ENCODE measurements around the gene TRAPPC3. TPM values are rescaled to one million over a fixed set of nuclear protein-coding genes. Genes with fewer than 3 reads are reported as not detected.

TRAPPC3 gene
- total RNA-seq, 1 experiment from 2014 or later: 52.7 TPM

DNA sequence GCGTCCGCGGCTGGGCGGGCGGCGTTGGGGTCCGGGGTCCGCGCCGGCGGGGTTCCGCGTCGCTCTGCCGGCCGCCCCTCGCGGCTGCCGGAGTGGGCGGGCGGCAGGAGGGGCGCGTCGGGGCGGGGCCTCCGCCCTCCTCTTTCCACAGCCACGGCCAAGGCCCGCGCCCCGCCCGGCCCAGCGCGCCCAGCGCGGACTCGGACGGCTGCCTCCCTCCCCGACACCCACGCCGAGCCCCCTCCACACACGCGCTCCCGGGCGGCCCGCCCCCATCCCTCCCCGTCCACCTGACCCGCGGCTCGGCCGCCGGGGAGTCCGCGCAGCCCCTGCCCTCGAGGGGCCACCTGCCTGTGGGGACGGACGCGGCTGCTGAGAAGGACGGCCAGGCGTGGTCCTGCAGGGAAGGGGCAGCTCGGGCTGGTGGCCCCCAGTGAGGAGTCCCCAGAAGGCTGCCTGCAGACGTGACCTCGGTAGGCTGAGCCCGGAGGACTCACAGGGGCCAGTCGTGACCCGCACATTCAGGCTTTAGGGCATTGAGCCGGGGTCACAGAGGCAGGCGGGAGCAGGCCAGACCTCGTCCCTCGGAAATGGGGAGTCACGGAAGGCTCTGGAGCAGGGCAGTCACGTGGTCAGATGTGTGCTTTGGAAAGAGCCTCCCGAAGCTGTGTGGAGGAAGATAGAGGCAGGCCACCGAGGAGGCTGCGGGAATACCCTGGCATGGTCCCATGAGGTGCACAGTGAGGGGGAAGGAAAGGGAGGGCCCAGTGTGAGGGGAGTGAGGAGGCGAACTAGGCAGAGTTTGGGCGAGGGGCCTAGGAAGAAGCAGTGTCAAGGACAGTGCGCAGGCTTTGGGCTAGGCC lies 23.9 kb downstream of the TRAPPC3 start, which contains the start of gene COL8A2:
Gene COL8A2, minus strand, starts transcription at position 94 of the 863 bp plus-strand sequence. CDS start 24,980 bp downstream, outside the sequence.
- H2BK15ac ChIP-seq (ENCODE audit: low read depth, low read length): no peak within 1 kb of the TSS
- H3K4ac ChIP-seq (ENCODE audit: low read depth, low read length): no peak within 1 kb of the TSS
- Mint-ChIP-seq H3K27ac (no peak within 1 kb of the TSS), H3K4me3 (peak within 1 kb of the TSS; percentile 58 to 81), H3K36me3 (ENCODE audit: insufficient read depth in 1 of 3, low read depth in 3 of 3) (no peaks in the 10 kb centered on the region), H3K27me3 (ENCODE audit: low read depth) (peaks cover 46% of the 10 kb centered on the region), H3K4me1 (peaks cover 12 to 15% of the 10 kb centered on the region in 2 experiments), H3K9me3 (no peaks in the 10 kb centered on the region; a peak in 1 of 5 replicates)
- H3K23ac ChIP-seq (ENCODE audit: insufficient read length, low read depth, low read length): no peak within 1 kb of the TSS
- peaks cover 2% of the 10 kb centered on the region for H3K23me2 ChIP-seq (ENCODE audit: insufficient read length, low read depth, low read length, poor library complexity, severe bottlenecking)
- peaks cover 2% of the 10 kb centered on the region; the same call in 1 of the 2 replicates for H3K4me1 ChIP-seq (ENCODE audit: insufficient read depth, low read length)
- no peaks in the 10 kb centered on the region for H3K79me1 ChIP-seq (ENCODE audit: insufficient read depth, low read depth, low read length, poor library complexity, severe bottlenecking)
- TF ChIP-seq, protein P1, sequence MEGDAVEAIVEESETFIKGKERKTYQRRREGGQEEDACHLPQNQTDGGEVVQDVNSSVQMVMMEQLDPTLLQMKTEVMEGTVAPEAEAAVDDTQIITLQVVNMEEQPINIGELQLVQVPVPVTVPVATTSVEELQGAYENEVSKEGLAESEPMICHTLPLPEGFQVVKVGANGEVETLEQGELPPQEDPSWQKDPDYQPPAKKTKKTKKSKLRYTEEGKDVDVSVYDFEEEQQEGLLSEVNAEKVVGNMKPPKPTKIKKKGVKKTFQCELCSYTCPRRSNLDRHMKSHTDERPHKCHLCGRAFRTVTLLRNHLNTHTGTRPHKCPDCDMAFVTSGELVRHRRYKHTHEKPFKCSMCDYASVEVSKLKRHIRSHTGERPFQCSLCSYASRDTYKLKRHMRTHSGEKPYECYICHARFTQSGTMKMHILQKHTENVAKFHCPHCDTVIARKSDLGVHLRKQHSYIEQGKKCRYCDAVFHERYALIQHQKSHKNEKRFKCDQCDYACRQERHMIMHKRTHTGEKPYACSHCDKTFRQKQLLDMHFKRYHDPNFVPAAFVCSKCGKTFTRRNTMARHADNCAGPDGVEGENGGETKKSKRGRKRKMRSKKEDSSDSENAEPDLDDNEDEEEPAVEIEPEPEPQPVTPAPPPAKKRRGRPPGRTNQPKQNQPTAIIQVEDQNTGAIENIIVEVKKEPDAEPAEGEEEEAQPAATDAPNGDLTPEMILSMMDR (conservative IDR thresholded peaks at IDR 0.05): no peak
- H2BK12ac ChIP-seq (ENCODE audit: insufficient read length, low read depth, low read length): no peak within 1 kb of the TSS
- H3K4me2 ChIP-seq (ENCODE audit: insufficient read depth, insufficient read length, low read length): peak within 1 kb of the TSS; percentile 15
- peak; percentile 48 for DNase-seq
- no peak within 1 kb of the TSS for H4K8ac ChIP-seq (replicated peaks; ENCODE audit: insufficient read length, low read depth, low read length)
- no CpG with 5 or more reads among the region's 77 CpGs for WGBS (ENCODE audit: extremely low coverage, insufficient read length, low lambda C conversion rate)
- H4K5ac ChIP-seq (ENCODE audit: insufficient read length, low read depth, low read length): no peak within 1 kb of the TSS
- H3K18ac ChIP-seq (ENCODE audit: insufficient read length, low read depth, low read length): peak within 1 kb of the TSS; percentile 7
- no peak within 1 kb of the TSS for H3K9ac ChIP-seq (ENCODE audit: extremely low read depth, insufficient read length, low read length)
- no peak within 1 kb of the TSS for H3T11ph ChIP-seq (ENCODE audit: low read length)
- no peak within 1 kb of the TSS for H2AK5ac ChIP-seq (ENCODE audit: insufficient read length, low read length)
- H3K56ac ChIP-seq (ENCODE audit: insufficient read length, low read depth, low read length): no peak within 1 kb of the TSS
- no peak within 1 kb of the TSS for H2BK20ac ChIP-seq (ENCODE audit: low read depth, low read length, poor library complexity, severe bottlenecking)
- no peaks in the 10 kb centered on the region for H3K9me3 ChIP-seq (ENCODE audit: control insufficient read depth, low read depth, low read length)
- peak within 1 kb of the TSS; percentile 48; the same call in 1 of the 2 replicates for H3K14ac ChIP-seq (ENCODE audit: insufficient read depth, low read length)
- no peak within 1 kb of the TSS for H2BK120ac ChIP-seq (ENCODE audit: low read depth, low read length, poor library complexity, severe bottlenecking)
- no peaks in the 10 kb centered on the region for H4K20me1 ChIP-seq (ENCODE audit: control insufficient read depth, insufficient read depth, insufficient read length)
- H3K27me3 ChIP-seq (ENCODE audit: insufficient read depth, low read length): peaks cover 17% of the 10 kb centered on the region; the same call in 1 of the 2 replicates
- H4K91ac ChIP-seq (ENCODE audit: insufficient read length, low read depth, low read length): no peak within 1 kb of the TSS
- no peak within 1 kb of the TSS for H3K27ac ChIP-seq (ENCODE audit: insufficient read length, low read depth, low read length)
- H2AFZ ChIP-seq (ENCODE audit: low read length): no peak within 1 kb of the TSS
- H2BK5ac ChIP-seq (ENCODE audit: insufficient read length, low read length): no peak within 1 kb of the TSS
- no peaks in the 10 kb centered on the region for H3K79me2 ChIP-seq (ENCODE audit: insufficient read depth, low read length)
